ENCODE measurements around the gene RCC2.
A peak's percentile ranks its signal among the peaks of the same experiment; 100 is the strongest.

RCC2 gene

DNA sequence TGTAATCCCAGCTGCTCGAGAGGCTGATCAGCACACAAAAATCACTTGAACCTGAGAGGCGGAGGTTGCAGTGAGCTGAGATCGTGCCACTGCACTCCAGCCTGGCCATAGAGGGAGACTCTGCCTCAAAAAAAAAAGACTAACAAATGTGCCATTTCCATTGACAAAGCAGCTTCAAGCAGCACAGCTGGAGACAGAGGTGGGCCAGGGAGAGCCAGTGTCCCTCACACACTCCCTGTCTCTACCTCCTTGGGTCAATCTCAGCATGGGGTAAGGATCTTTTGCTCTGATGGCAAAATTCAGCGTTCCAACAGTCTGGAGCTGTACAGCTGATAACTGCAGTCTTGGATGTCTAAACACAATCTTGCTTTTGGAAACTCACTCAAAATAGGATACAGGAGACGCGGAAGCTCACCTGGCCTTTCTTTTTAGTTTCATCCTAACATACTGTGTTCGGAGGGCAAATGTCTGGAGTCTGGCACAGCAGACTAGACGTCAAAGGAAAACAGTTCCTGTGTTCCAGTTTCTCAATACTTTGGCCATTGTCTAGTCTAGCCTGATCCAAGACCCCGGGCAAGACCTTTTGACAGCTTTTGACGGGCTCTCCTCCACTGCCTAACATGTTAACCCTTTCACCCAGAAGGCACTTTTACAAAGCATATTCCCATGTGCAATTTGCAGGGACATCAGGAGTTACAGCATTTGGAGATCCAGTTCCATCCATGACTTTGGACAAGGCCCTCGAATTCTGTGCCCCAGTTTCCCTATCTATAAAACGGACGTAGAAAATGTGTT, 2.9 kb downstream of the RCC2 start:
- no peaks in the 10 kb centered on the region for H3K27me3 Mint-ChIP-seq
- H3K27ac Mint-ChIP-seq: peak overlapping the region; percentile 25 to 93
- H3K4me1 Mint-ChIP-seq: peaks cover 69% of the 10 kb centered on the region
- H3K9me3 Mint-ChIP-seq: no peaks in the 10 kb centered on the region
- DNase-seq (no peak), ATAC-seq (no peak)
- peak overlapping the region; percentile 77 to 79 for H3K4me3 Mint-ChIP-seq

DNA sequence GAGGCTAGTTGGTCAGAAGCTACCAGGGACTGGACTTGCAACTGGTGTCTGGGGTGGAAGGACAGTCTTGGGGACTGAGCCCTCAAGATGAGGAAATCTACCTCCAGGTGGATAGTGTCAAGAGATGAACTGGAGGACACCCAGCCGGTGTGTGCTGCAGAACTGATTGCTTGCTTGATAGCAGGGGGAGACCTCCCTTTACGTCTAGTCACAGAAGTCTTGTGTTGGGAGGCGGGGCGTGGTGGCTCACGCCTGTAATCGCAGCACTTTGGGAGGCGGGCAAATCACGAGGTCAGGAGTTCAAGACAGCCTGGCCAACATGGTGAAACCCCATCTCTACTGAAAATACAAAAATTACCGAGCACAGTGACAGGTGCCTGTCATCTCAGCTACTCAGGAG, 4.9 kb downstream of the RCC2 start:
- Mint-ChIP-seq H3K9me3 (no peaks in the 10 kb centered on the region), H3K27me3 (no peaks in the 10 kb centered on the region), H3K27ac (peak overlapping the region; percentile 25 to 93), H3K4me3 (peak overlapping the region; percentile 49 to 77), H3K4me1 (peaks cover 56% of the 10 kb centered on the region)
- ATAC-seq: no peak
- DNase-seq: no peak

DNA sequence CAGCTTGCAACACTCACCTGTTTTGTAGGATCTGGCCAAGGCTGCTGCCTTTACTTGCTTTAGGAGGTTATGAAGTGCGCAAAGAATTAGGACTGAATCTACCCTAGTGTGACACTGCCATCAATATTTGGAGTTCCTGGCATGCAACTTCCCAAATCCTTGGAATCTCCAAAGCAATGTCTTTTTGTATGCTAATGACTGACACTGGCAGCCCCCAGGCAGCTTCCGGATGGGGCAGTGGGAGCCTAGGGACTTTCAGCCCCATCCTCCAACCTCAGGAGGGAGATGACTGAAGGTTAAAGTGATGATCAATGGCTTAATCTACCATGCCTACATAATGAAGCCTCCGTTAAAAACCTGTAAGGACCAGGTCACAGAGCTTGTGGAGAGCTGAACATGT, 5.5 kb downstream of the RCC2 start:
- no peaks in the 10 kb centered on the region for H3K9me3 Mint-ChIP-seq
- peak overlapping the region; percentile 15 to 25 for H3K27ac Mint-ChIP-seq
- H3K27me3 Mint-ChIP-seq: no peaks in the 10 kb centered on the region
- no peak for ATAC-seq
- H3K4me1 Mint-ChIP-seq: peaks cover 61% of the 10 kb centered on the region
- DNase-seq: no peak
- peak overlapping the region in 1 of 2 donors; percentile 24 for H3K4me3 Mint-ChIP-seq

DNA sequence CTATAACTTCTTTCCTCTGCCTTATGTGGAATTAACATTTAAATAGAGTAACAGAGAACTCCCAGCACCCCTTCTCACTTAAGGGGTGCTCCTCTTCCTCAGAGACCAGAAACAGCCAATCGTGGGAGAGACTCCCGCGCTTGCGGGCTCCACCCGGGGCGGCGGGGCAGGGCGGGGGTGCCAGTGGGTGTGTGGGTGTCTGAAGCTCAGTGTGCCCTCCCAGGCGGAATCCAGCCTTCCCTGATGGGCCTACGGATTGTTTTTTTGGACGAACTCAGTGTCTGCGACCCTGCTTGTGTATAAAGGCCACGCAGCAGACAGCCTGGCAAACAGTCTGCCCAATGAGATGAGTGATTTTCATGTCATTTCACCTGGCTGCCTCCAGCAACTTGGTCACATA, 6.2 kb downstream of the RCC2 start:
- H3K4me3 Mint-ChIP-seq: no peak overlapping the region
- peaks cover 61% of the 10 kb centered on the region for H3K4me1 Mint-ChIP-seq
- DNase-seq (no peak), ATAC-seq (no peak)
- no peak overlapping the region for H3K27ac Mint-ChIP-seq
- H3K27me3 Mint-ChIP-seq: no peaks in the 10 kb centered on the region
- H3K9me3 Mint-ChIP-seq: no peaks in the 10 kb centered on the region

DNA sequence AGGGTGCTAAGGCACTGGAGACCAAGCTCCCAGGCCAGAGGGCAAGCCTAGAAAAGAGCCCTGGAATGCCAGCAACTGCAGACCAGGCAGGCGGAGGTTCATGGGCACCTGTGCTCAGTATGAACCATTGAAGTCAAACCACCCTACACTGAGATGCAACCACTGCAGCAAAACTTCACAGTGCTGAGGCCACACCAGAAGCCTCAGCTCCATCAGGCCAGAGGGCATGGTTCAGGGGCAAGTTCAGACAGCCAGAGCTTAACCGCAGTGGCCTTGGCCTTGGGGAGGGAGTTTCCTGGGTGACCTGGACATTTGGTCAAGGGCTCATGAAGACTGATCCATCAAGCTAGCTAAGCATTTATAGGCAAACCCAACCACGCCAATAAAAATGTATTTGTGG, 7.1 kb downstream of the RCC2 start:
- DNase-seq: no peak
- no peak for ATAC-seq
- Mint-ChIP-seq H3K27ac (peak overlapping the region in 1 of 2 donors; percentile 19), H3K27me3 (no peaks in the 10 kb centered on the region), H3K4me1 (peaks cover 61% of the 10 kb centered on the region), H3K9me3 (no peaks in the 10 kb centered on the region), H3K4me3 (peak overlapping the region in 1 of 2 donors; percentile 33)

DNA sequence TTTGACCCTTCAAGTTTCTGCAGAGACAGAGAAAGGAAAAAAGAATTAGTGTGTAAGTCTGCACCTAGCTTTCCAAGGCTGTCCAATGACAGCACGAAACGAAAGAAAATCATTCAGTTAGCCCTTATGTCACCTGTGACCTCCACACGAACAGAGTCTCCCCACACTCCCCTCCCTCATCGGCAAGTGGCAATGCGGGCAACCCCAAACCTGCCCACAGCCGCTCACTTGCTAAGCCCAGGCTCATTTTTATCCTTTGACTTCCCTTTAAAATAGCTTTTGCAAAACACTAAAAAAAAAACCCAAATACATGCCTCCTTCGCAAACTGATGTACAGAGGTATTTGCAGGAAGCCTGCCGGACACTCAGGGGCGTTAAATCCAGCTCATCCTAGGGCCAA, 10.3 kb downstream of the RCC2 start:
- ATAC-seq (no peak), DNase-seq (no peak)
- H3K9me3 Mint-ChIP-seq: no peaks in the 10 kb centered on the region
- H3K4me1 Mint-ChIP-seq: peaks cover 59% of the 10 kb centered on the region
- no peak overlapping the region for H3K4me3 Mint-ChIP-seq
- peak overlapping the region in 1 of 2 donors; percentile 60 for H3K27ac Mint-ChIP-seq
- no peaks in the 10 kb centered on the region for H3K27me3 Mint-ChIP-seq

DNA sequence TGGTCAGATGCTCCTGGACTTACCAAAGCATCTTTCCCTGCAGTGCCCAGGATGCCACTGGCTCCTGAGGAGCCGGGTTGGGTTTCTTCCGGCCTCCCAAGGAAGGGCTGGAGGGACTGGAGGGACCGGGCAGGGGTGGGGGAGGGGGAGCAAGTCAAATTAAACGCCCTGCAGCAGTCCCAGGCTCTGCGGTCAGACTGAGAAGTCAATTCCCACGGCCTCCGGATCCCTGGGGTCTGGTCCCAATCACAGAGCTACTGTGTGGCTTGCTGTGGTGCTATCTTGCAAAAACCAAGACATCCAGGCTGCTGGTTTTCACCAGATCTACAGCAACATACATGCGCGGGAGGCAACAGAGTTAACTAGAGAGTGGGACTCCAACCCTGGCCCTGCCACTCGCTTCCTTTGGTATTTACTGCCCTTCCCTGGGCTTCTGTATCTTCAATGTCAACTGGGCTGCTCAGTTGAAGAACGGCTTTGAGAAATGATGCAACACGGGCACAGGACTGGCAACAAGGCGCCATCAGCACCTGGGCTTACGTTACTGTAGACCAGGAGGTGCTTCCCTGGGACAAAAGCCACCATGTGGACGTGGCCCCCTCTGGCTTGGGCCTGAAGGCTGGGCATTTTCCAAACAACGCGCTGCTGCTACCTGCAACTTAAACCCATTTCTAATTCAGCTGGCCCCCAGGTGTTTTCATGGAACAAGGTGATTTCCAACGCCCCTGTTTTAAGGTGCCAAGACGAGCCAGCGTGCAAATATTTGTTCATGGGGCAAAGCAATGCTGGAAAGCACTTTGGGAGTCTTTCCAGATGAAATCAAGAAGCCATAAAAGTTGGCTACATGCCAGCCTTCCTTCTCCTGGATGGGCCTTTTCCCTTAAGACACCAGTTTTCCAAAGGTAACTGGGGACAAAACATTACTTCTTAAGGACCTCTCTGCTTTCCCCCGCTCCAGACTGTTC, 11.5 kb downstream of the RCC2 start:
- Mint-ChIP-seq H3K4me3 (no peak overlapping the region), H3K27me3 (no peaks in the 10 kb centered on the region), H3K27ac (peak overlapping the region; percentile 81 to 82), H3K4me1 (peaks cover 59% of the 10 kb centered on the region), H3K9me3 (no peaks in the 10 kb centered on the region)
- no peak for ATAC-seq
- DNase-seq: no peak

DNA sequence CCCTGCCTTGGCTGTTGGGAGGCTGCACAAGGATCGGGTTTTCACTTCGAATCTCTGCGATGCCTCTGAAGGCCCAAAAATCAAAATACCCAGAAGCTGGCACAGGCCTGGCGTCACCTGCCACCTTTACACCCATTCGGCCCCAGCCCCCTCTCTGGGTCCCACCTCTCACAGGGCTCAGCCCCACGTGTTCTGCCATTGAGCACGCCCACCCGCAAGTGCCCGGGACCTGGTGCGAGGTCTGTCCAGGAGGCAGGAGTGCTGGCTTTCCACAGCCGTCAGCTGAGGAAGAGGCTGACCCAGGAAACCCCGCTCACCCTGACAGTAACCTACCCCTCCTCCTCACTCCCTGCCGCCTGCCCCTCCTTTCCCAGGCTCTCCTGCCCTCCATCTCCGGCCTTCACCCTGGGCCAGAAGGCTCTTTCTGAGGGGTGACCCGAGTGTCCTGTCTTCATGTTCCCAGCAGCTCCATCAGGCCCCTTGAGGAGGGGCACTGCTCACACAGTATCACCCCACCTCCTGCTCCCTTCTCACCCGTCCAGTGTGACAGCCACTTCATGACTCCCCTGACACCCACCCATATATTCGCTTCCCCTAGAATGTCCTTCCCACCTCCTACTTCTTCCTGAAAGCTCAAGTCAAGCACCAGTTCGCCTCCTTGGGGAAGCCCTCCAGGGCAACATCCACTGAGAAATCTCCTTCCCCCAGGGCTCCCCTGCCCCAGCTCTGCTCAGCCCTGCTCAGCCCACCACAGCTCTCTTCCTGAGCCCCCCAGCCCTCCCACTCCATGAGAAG, 13.5 kb downstream of the RCC2 start:
- Mint-ChIP-seq H3K4me1 (peaks cover 64% of the 10 kb centered on the region), H3K27me3 (no peaks in the 10 kb centered on the region), H3K4me3 (no peak overlapping the region), H3K27ac (peak overlapping the region; percentile 34 to 92), H3K9me3 (no peaks in the 10 kb centered on the region)
- ATAC-seq: peak; percentile 40
- DNase-seq: no peak

DNA sequence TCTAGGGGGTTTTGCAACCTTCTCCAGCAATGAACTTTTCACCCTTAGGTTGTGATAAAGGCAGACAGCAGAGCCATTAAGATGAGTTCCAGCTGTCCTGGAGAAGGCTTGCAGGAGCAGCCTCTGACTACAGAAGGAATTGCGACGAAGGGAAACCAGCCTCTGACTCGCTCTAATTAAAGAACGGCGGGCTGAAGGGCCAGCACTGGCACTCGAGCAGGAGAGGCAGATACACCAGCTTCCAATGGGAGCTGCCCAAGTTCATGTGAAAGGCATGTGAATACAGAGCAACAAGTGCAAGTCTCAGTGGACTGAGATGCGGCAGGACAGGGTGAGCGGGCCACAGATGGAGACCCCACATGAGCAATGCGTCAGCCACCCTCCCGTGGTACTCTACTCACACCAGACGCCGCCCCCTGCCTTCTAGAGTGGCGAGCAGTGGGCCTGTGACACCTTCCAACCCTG, 15.7 kb downstream of the RCC2 start:
- Mint-ChIP-seq H3K4me1 (peaks cover 68% of the 10 kb centered on the region), H3K27ac (peak overlapping the region; percentile 57 to 59), H3K9me3 (no peaks in the 10 kb centered on the region), H3K4me3 (no peak overlapping the region), H3K27me3 (no peaks in the 10 kb centered on the region)
- DNase-seq: no peak
- no peak for ATAC-seq

DNA sequence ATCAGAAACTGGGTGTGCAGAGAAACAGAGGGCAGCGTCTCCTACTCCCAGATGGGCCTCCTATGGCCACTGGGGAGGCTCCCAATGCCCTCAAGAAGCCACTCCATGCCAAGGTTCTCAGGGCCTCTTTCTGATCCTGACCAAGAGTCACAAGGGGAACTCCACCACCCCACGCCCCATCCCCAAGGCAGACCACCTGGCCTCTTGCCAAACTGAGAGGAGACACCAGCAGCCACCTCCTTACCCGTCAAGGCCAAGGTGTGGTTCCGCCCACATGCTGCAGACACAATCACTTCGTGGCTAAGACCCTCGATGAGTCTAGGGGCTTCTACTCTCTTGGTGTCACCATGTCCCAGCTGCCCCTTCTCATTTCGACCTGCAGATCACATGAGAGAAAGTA, 17.0 kb downstream of the RCC2 start:
- Mint-ChIP-seq H3K4me3 (no peak overlapping the region), H3K4me1 (peaks cover 68% of the 10 kb centered on the region), H3K9me3 (no peaks in the 10 kb centered on the region), H3K27me3 (no peaks in the 10 kb centered on the region), H3K27ac (peak overlapping the region in 1 of 2 donors; percentile 88)
- no peak for DNase-seq
- no peak for ATAC-seq

DNA sequence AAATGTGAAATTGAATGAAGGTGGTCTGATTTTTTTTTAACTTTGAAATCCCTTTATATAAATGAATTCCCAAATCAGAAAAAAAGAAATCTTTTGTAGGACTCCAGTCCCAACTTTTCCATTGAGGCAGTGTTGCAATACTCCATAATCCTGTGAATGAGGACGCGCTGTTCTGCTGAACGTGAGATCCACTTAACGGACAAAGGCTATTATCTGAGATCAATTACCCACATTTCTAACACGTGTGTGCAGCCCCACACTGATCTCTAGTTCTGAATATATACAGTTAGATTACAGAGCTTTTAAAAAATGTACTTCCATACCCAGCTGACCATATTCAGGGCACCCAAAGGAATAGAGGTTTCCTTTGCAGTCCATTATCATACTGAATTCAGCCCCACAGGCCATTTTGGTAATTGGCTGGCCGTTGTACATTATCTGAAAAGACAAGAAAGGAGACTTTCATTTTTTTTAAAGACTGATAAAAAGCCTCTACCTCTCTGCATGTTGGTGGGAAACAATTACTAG, 19.0 kb downstream of the RCC2 start:
- no peak overlapping the region for H3K4me3 Mint-ChIP-seq
- H3K9me3 Mint-ChIP-seq: no peaks in the 10 kb centered on the region
- peaks cover 51% of the 10 kb centered on the region for H3K4me1 Mint-ChIP-seq
- ATAC-seq (no peak), DNase-seq (no peak)
- H3K27ac Mint-ChIP-seq: no peak overlapping the region
- H3K27me3 Mint-ChIP-seq: no peaks in the 10 kb centered on the region

DNA sequence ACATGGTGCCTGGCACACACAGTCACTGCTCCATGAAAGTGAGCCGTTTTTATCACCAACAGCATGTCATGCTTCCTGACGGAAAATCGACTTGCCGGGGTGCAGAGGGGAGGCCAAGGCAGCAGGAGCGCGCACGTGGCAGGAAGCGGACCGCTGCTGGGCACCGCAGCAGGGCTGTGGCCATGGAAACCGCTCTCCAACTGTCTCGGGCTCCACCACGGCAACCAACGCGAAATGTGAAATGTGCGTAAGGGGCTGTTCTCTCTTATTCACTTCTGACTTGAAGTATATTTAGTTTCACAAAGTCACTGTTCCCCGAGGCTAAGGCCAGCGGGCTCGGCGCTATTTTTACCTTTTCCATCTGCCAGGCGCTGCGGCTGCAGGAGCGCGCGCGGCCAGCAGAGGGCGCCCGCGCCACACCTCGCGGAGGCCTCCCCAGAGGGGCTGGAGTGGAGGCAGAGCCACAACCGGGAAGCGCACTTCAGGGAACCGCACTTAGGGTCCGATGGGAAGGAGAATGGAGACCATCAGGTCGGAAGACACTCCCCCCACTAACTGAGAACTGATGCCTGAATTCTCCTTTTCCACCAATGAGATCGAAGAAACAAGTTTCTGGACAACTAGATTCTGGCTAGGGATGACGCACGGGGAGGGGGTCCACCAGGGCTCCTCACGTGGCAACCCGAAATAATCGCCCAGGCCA, 19.7 kb downstream of the RCC2 start:
- H3K27ac Mint-ChIP-seq: no peak overlapping the region
- DNase-seq: peak; percentile 53 to 68
- H3K4me1 Mint-ChIP-seq: peaks cover 48% of the 10 kb centered on the region
- H3K27me3 Mint-ChIP-seq: no peaks in the 10 kb centered on the region
- H3K9me3 Mint-ChIP-seq: no peaks in the 10 kb centered on the region
- H3K4me3 Mint-ChIP-seq: no peak overlapping the region
- ATAC-seq: peak; percentile 71

DNA sequence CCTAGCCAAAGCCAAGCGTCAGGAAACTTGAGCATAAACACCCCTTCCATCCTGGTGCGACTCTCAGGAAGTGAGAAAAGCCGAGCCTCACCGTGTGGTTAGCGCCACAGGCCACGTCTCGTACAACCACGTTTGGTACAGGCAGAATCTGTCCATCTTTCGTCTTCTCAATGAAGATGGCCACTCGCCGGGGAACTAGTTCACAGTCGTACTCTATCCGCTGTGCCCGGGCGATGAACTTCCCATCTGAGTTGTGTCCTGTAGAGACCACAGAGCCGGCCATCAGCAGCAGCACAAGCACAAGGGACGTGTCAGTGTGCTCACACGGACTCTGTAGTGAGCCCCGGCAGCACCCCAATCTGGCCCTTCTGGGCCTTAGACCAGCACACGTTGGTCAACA, 23.1 kb downstream of the RCC2 start:
- Mint-ChIP-seq H3K4me1 (peaks cover 24% of the 10 kb centered on the region), H3K27me3 (no peaks in the 10 kb centered on the region), H3K9me3 (no peaks in the 10 kb centered on the region), H3K4me3 (no peak overlapping the region), H3K27ac (no peak overlapping the region)
- DNase-seq (no peak), ATAC-seq (no peak)

DNA sequence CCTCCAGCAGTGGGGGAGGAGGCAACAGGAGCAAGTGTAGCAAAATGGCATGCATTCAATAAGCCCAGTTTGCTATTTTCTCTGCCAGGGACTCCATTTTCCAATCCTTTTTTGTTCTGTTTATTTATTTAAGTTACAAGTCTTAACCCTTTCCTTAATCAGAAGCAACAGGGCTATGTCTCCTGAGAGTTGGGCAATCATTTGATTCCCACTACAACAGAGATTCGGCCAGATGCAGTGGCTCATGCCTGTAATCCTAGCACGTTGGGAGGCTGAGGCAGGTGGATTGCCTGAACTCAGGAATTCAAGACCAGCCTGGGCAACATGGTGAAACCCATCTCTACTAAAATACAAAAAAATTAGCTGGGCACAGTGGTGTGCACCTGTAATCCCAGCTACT, 25.5 kb downstream of the RCC2 start:
- H3K4me3 Mint-ChIP-seq: no peak overlapping the region
- ATAC-seq: no peak
- H3K4me1 Mint-ChIP-seq: peaks cover 16% of the 10 kb centered on the region
- no peak for DNase-seq
- H3K27me3 Mint-ChIP-seq: no peaks in the 10 kb centered on the region
- peak overlapping the region in 1 of 2 donors; percentile 76 for H3K27ac Mint-ChIP-seq
- H3K9me3 Mint-ChIP-seq: no peaks in the 10 kb centered on the region

All from stimulated activated naive CD8-positive, alpha-beta T cell treated with anti-CD3 and anti-CD28 coated beads, Interleukin-15, amount 100 ng/mL, for 72 hours (primary cell).